Activated naive CD4-positive, alpha-beta T cell treated with anti-CD3 and anti-CD28 coated beads for 36 hours (primary cell): ENCODE data around the gene SNPH. TPM values are rescaled to one million over a fixed set of nuclear protein-coding genes. Genes with fewer than 3 reads are reported as not detected.
"Not testable (repeated sequence)": the region's sequence is repeated elsewhere in the genome, so short reads cannot be mapped to it uniquely, and the experiment has no call there.

ENCODE experiments used
- CTCF ChIA-PET: fragments of 350-600 bp; sonication (Branson Sonifier 250); formaldehyde crosslinking; loops from one replicate; lab custom pipeline; 2021; ENCODE audit warnings: antibody characterized with exemption; lab: Charles Lee
- DNase-seq: peaks from one replicate; pipeline ENCODE4 v3.0.0-alpha.2; 2020
- H3K27ac Mint-ChIP-seq: one replicate; pipeline ENCODE4 v1.8.0; 2021; ENCODE audit warnings: mild to moderate bottlenecking, mixed read lengths
- H3K27me3 Mint-ChIP-seq: one replicate; pipeline ENCODE4 v1.8.0; 2021; ENCODE audit warnings: low read depth, mixed read lengths
- H3K36me3 Mint-ChIP-seq: one replicate; pipeline ENCODE4 v1.8.0; 2021; ENCODE audit warnings: low read depth, mixed read lengths
- H3K4me1 Mint-ChIP-seq: one replicate; pipeline ENCODE4 v1.8.0; 2021; ENCODE audit warnings: low read depth, mixed read lengths
- H3K4me3 Mint-ChIP-seq: one replicate; pipeline ENCODE4 v1.8.0; 2021; ENCODE audit warnings: mild to moderate bottlenecking, moderate library complexity, mixed read lengths
- H3K9me3 Mint-ChIP-seq: one replicate; pipeline ENCODE4 v1.8.0; 2021; ENCODE audit warnings: mixed read lengths
- intact Hi-C: fragments of 100-400 bp; cut with micrococcal nuclease; formaldehyde crosslinking; loops from one replicate; pipeline ENCODE4 v1.15.1; 2023
- total RNA-seq, 2 experiments: library from RNA; stranded (reverse); gene quantifications; one replicate each; pipeline ENCODE4 v1.2.3, GENCODE V29; 2021

Gene SNPH
- total RNA-seq, 2 experiments from 2014 or later = 6.7 to 7.3 TPM

- CTCF ChIA-PET = interaction anchor here (0.7 to 1.2 kb wide), 2 partner anchors 15 kb away, joined by 5 read pairs; no protein-coding TSS in a partner anchor
- Mint-ChIP-seq H3K4me1 (peaks cover 5% of the 10 kb centered on the region), H3K4me3 (no peak overlapping the region), H3K27me3 (peaks cover 5% of the 10 kb centered on the region), H3K9me3 (no peaks in the 10 kb centered on the region), H3K27ac (no peak overlapping the region), H3K36me3 (no peaks in the 10 kb centered on the region)
- intact Hi-C loops = no loop called here
- no peak for DNase-seq
Measured at GRCh38 chr20:1242099-1242498, 24.0 kb upstream of the SNPH start.

- intact Hi-C loops = no loop called here
- Mint-ChIP-seq H3K9me3 (no peaks in the 10 kb centered on the region), H3K36me3 (no peaks in the 10 kb centered on the region), H3K4me1 (peaks cover 7% of the 10 kb centered on the region), H3K4me3 (no peak overlapping the region), H3K27ac (no peak overlapping the region), H3K27me3 (peaks cover 5% of the 10 kb centered on the region)
- CTCF ChIA-PET = interaction anchor here (0.7 kb wide), 1 partner anchor 15 kb away, joined by 5 read pairs; no protein-coding TSS in a partner anchor
- no peak for DNase-seq
Measured at GRCh38 chr20:1242530-1242929, 23.6 kb upstream of the SNPH start.

GRCh38 chr20:1245578-1245977, 20.5 kb upstream of the SNPH start:
- Mint-ChIP-seq H3K9me3 (no peaks in the 10 kb centered on the region), H3K36me3 (no peaks in the 10 kb centered on the region), H3K27me3 (peaks cover 5% of the 10 kb centered on the region), H3K4me3 (no peak overlapping the region), H3K4me1 (peaks cover 9% of the 10 kb centered on the region), H3K27ac (no peak overlapping the region)
- intact Hi-C loops = no loop called here
- no peak for DNase-seq
- CTCF ChIA-PET = no interaction called here

GRCh38 chr20:1247689-1248088, 18.4 kb upstream of the SNPH start:
- Mint-ChIP-seq H3K27me3 (no peaks in the 10 kb centered on the region), H3K4me1 (peaks cover 9% of the 10 kb centered on the region), H3K9me3 (no peaks in the 10 kb centered on the region), H3K27ac (no peak overlapping the region), H3K36me3 (no peaks in the 10 kb centered on the region), H3K4me3 (no peak overlapping the region)
- no peak for DNase-seq
- CTCF ChIA-PET = interaction anchor here (0.8 to 1.0 kb wide), 2 partner anchors 190 to 256 kb away, joined by 3 to 4 read pairs; no protein-coding TSS in a partner anchor
- intact Hi-C loops = no loop called here

GRCh38 chr20:1250282-1250681, 15.8 kb upstream of the SNPH start:
- H3K36me3 Mint-ChIP-seq, H3K27ac Mint-ChIP-seq, H3K4me1 Mint-ChIP-seq, DNase-seq, intact Hi-C loops, H3K27me3 Mint-ChIP-seq, CTCF ChIA-PET, H3K9me3 Mint-ChIP-seq, H3K4me3 Mint-ChIP-seq: not testable (repeated sequence)

- Mint-ChIP-seq H3K27ac (no peak overlapping the region), H3K4me3 (no peak overlapping the region), H3K36me3 (no peaks in the 10 kb centered on the region), H3K27me3 (no peaks in the 10 kb centered on the region), H3K9me3 (no peaks in the 10 kb centered on the region), H3K4me1 (peaks cover 12% of the 10 kb centered on the region)
- CTCF ChIA-PET = interaction anchor here (1.0 kb wide), 1 partner anchor 14 kb away, joined by 3 read pairs; the partner anchor contains the start of gene SNPH
- intact Hi-C loops = no loop called here
- no peak for DNase-seq
Measured at GRCh38 chr20:1252416-1252815, 13.7 kb upstream of the SNPH start.

- H3K27ac Mint-ChIP-seq = no peak overlapping the region
Measured at GRCh38 chr20:1254254-1254653, 11.8 kb upstream of the SNPH start.

GRCh38 chr20:1255675-1256074, 10.4 kb upstream of the SNPH start:
- intact Hi-C loops = no loop called here
- peaks cover 9% of the 10 kb centered on the region for H3K4me1 Mint-ChIP-seq
- no peak overlapping the region for H3K4me3 Mint-ChIP-seq
- H3K36me3 Mint-ChIP-seq = no peaks in the 10 kb centered on the region
- no peaks in the 10 kb centered on the region for H3K27me3 Mint-ChIP-seq
- H3K27ac Mint-ChIP-seq = no peak overlapping the region
- H3K9me3 Mint-ChIP-seq = no peaks in the 10 kb centered on the region
- CTCF ChIA-PET = no interaction called here
- DNase-seq = no peak

More at GRCh38 chr20:1254254-1254653, 11.8 kb upstream of the SNPH start:
- no peak overlapping the region for H3K4me3 Mint-ChIP-seq
- intact Hi-C loops = no loop called here
- H3K36me3 Mint-ChIP-seq = no peaks in the 10 kb centered on the region
- no peak for DNase-seq
- peaks cover 9% of the 10 kb centered on the region for H3K4me1 Mint-ChIP-seq
- H3K9me3 Mint-ChIP-seq = no peaks in the 10 kb centered on the region
- CTCF ChIA-PET = interaction anchor here (1.1 kb wide), 1 partner anchor 13 kb away, joined by 5 read pairs; no protein-coding TSS in a partner anchor
- H3K27me3 Mint-ChIP-seq = no peaks in the 10 kb centered on the region

GRCh38 chr20:1263853-1264252, 2.2 kb upstream of the SNPH start:
- CTCF ChIA-PET = interaction anchor here (1.5 kb wide), 1 partner anchor 36 kb away, joined by 3 read pairs; no protein-coding TSS in a partner anchor
- H3K4me1 Mint-ChIP-seq = peaks cover 43% of the 10 kb centered on the region
- peaks cover 2% of the 10 kb centered on the region for H3K9me3 Mint-ChIP-seq
- no peaks in the 10 kb centered on the region for H3K27me3 Mint-ChIP-seq
- H3K27ac Mint-ChIP-seq = peak overlapping the region; percentile 50
- H3K36me3 Mint-ChIP-seq = no peaks in the 10 kb centered on the region
- DNase-seq = no peak
- intact Hi-C loops = no loop called here
- peak overlapping the region; percentile 17 for H3K4me3 Mint-ChIP-seq

GRCh38 chr20:1264727-1265126, 1.4 kb upstream of the SNPH start:
- CTCF ChIA-PET = interaction anchor here (0.6 to 1.7 kb wide), 2 partner anchors 22 to 114 kb away, joined by 3 read pairs; no protein-coding TSS in a partner anchor
- DNase-seq = no peak
- Mint-ChIP-seq H3K4me3 (peak overlapping the region; percentile 90), H3K27ac (peak overlapping the region; percentile 85), H3K4me1 (peaks cover 44% of the 10 kb centered on the region), H3K36me3 (no peaks in the 10 kb centered on the region), H3K27me3 (no peaks in the 10 kb centered on the region), H3K9me3 (peaks cover 2% of the 10 kb centered on the region)
- intact Hi-C loops = loop anchor here (5.0 kb wide), 1 partner anchor 422 kb away; no protein-coding TSS in a partner anchor

GRCh38 chr20:1265226-1265915, 723 bp upstream of the SNPH start:
- CTCF ChIA-PET = interaction anchor here (0.6 to 2.4 kb wide), 4 partner anchors 18 to 171 kb away, joined by 3 to 6 read pairs (median 3); no protein-coding TSS in a partner anchor
- H3K4me1 Mint-ChIP-seq = peaks cover 45% of the 10 kb centered on the region
- no peaks in the 10 kb centered on the region for H3K27me3 Mint-ChIP-seq
- H3K9me3 Mint-ChIP-seq = peaks cover 2% of the 10 kb centered on the region
- H3K27ac Mint-ChIP-seq = peak overlapping the region; percentile 85
- no peak for DNase-seq
- intact Hi-C loops = loop anchor here (5.0 kb wide), 1 partner anchor 423 kb away; no protein-coding TSS in a partner anchor
- peak overlapping the region; percentile 90 for H3K4me3 Mint-ChIP-seq
- H3K36me3 Mint-ChIP-seq = no peaks in the 10 kb centered on the region

- peaks cover 47% of the 10 kb centered on the region for H3K4me1 Mint-ChIP-seq
- intact Hi-C loops = loop anchor here (1.0 to 5.0 kb wide), 5 partner anchors 25 to 424 kb away; partner anchors contain the start of genes PSMF1 and RAD21L1
- no peaks in the 10 kb centered on the region for H3K36me3 Mint-ChIP-seq
- CTCF ChIA-PET = interaction anchor here (0.8 to 2.4 kb wide), 7 partner anchors 13 to 171 kb away, joined by 3 to 6 read pairs (median 3); no protein-coding TSS in a partner anchor
- H3K4me3 Mint-ChIP-seq = peak overlapping the region; percentile 90
- DNase-seq = no peak
- peaks cover 2% of the 10 kb centered on the region for H3K9me3 Mint-ChIP-seq
- H3K27ac Mint-ChIP-seq = peak overlapping the region; percentile 85
- no peaks in the 10 kb centered on the region for H3K27me3 Mint-ChIP-seq
Measured at GRCh38 chr20:1265916-1266166, 253 bp upstream of the SNPH start.
